IMR-90 (cell line): ENCODE measurements around the gene LAMC2. TPM values are rescaled to one million over a fixed set of nuclear protein-coding genes. Genes with fewer than 3 reads are reported as not detected.
A peak's percentile ranks its signal among the peaks of the same experiment; 100 is the strongest.

ENCODE experiments used
- ATAC-seq: fragments of 200-7000 bp; cut with Tn5 transposase; 2 replicates; pipeline ENCODE4 v1.9.1; 2020; ENCODE audit warnings: low read depth, mild to moderate bottlenecking, moderate library complexity
- BruUV-seq: library from RNA; stranded (reverse); fragments of 400-500 nt; replicated peaks from 2 replicates; lab custom pipeline; 2021; lab: Mats Ljungman, UMichigan
- CTCF ChIA-PET: fragments of 300-600 bp; formaldehyde crosslinking; extraction: SDS; loops from one replicate; lab custom pipeline; 2021; ENCODE audit warnings: antibody characterized with exemption; lab: Yijun Ruan, JAX
- POLR2A ChIA-PET: fragments of 300-600 bp; sonication (Branson Sonifier 250); formaldehyde crosslinking; loops from one replicate; lab custom pipeline; 2022; ENCODE audit warnings: antibody characterized with exemption; ENCODE audit not compliant: unreplicated experiment; lab: Charles Lee
- DNase-seq: peaks from one replicate; pipeline ENCODE4 v3.0.0; 2013
- H2AFZ ChIP-seq: replicated peaks from 2 replicates; pipeline ENCODE3; 2013; ENCODE audit warnings: low read length, mild to moderate bottlenecking; ENCODE audit not compliant: poor library complexity
- H2AK5ac ChIP-seq: 2 replicates; pipeline ENCODE4 v1.6.1; 2013; ENCODE audit warnings: low read depth, low read length, inconsistent platforms
- H2AK9ac ChIP-seq: replicated peaks from 2 replicates; pipeline ENCODE3; 2013; ENCODE audit warnings: mild to moderate bottlenecking, low read depth, low read length, moderate library complexity; ENCODE audit not compliant: poor library complexity
- H2BK120ac ChIP-seq: 2 replicates; pipeline ENCODE4 v1.6.1; 2013; ENCODE audit warnings: low read depth, low read length, inconsistent platforms
- H2BK15ac ChIP-seq: 3 replicates; pipeline ENCODE4 v1.6.1; 2013; ENCODE audit warnings: low read depth, low read length, inconsistent platforms
- H2BK20ac ChIP-seq: 2 replicates; pipeline ENCODE4 v1.6.1; 2013; ENCODE audit warnings: low read depth, mild to moderate bottlenecking, inconsistent platforms, low read length, moderate library complexity
- H2BK5ac ChIP-seq: 2 replicates; pipeline ENCODE4 v1.6.1; 2013; ENCODE audit warnings: mild to moderate bottlenecking, low read depth, low read length, inconsistent platforms; ENCODE audit not compliant: poor library complexity, severe bottlenecking
- H3K14ac ChIP-seq: replicated peaks from 2 replicates; pipeline ENCODE4 v1.6.1; 2013; ENCODE audit warnings: low read depth, low read length, inconsistent platforms
- H3K18ac ChIP-seq: 2 replicates; pipeline ENCODE4 v1.6.1; 2013; ENCODE audit warnings: low read depth, low read length, control low read depth
- H3K23ac ChIP-seq: 2 replicates; pipeline ENCODE4 v1.6.1; 2013; ENCODE audit warnings: low read depth, low read length, inconsistent platforms
- H3K27ac ChIP-seq: 2 replicates; pipeline ENCODE4 v1.5.1; 2013; ENCODE audit warnings: mild to moderate bottlenecking, control low read depth, low read length; ENCODE audit not compliant: insufficient read depth
- H3K27me3 ChIP-seq: 2 replicates; pipeline ENCODE4 v1.6.1; 2013; ENCODE audit warnings: low read length; ENCODE audit not compliant: control insufficient read depth, insufficient read depth
- H3K36me3 ChIP-seq: 2 replicates; pipeline ENCODE4 v1.6.1; 2013; ENCODE audit warnings: low read length, mixed read lengths; ENCODE audit not compliant: control insufficient read depth, insufficient read depth
- H3K4ac ChIP-seq: 2 replicates; pipeline ENCODE4 v1.6.1; 2013; ENCODE audit warnings: low read depth, low read length, inconsistent platforms
- H3K4me1 ChIP-seq: 2 replicates; pipeline ENCODE4 v1.6.1; 2013; ENCODE audit warnings: low read length, mixed read lengths; ENCODE audit not compliant: control insufficient read depth, insufficient read depth
- H3K4me2 ChIP-seq: 2 replicates; pipeline ENCODE4 v1.6.1; 2013; ENCODE audit warnings: low read depth, mild to moderate bottlenecking, control low read depth, low read length, moderate library complexity
- H3K4me3 ChIP-seq: 2 replicates; pipeline ENCODE4 v1.5.1; 2013; ENCODE audit warnings: low read depth, mild to moderate bottlenecking, control low read depth, low read length, moderate library complexity; ENCODE audit not compliant: insufficient read depth
- H3K56ac ChIP-seq: 2 replicates; pipeline ENCODE4 v1.6.1; 2013; ENCODE audit warnings: low read length, inconsistent platforms; ENCODE audit not compliant: insufficient read depth; ENCODE audit errors: extremely low read depth
- H3K79me1 ChIP-seq, 2 experiments: 2 replicates each; pipeline ENCODE4 v1.6.1; 2013; ENCODE audit warnings: low read length in 2 of 2, inconsistent platforms in 1 of 2, low read depth in 1 of 2
- H3K9ac ChIP-seq: 2 replicates; pipeline ENCODE4 v1.6.1; 2013; ENCODE audit warnings: low read depth, low read length, control low read depth
- H3K9me1 ChIP-seq: 2 replicates; pipeline ENCODE4 v1.6.1; 2013; ENCODE audit warnings: low read length, inconsistent platforms; ENCODE audit not compliant: insufficient read depth
- H3K9me3 ChIP-seq: 2 replicates; pipeline ENCODE4 v1.6.1; 2013; ENCODE audit warnings: low read length; ENCODE audit not compliant: control insufficient read depth, insufficient read depth
- H4K20me1 ChIP-seq: 2 replicates; pipeline ENCODE4 v1.6.1; 2013; ENCODE audit warnings: low read length, inconsistent platforms; ENCODE audit not compliant: insufficient read depth
- H4K5ac ChIP-seq: 2 replicates; pipeline ENCODE4 v1.6.1; 2013; ENCODE audit warnings: mild to moderate bottlenecking, low read depth, low read length, control low read depth
- H4K8ac ChIP-seq, 2 experiments: 2 replicates each; pipeline ENCODE4 v1.6.1; 2013; ENCODE audit warnings: low read depth in 2 of 2, low read length in 2 of 2, control low read depth in 1 of 2, inconsistent platforms in 1 of 2
- H4K91ac ChIP-seq: 2 replicates; pipeline ENCODE4 v1.6.1; 2013; ENCODE audit warnings: low read depth, low read length, inconsistent platforms; ENCODE audit not compliant: insufficient read depth
- BHLHE40 ChIP-seq: fragments of 150-350 bp; IDR thresholded peaks from 2 replicates; pipeline ENCODE4 v1.6.1; 2016; ENCODE audit warnings: mild to moderate bottlenecking, low read depth, low read length
- CEBPB ChIP-seq: IDR thresholded peaks from 2 replicates; pipeline ENCODE4 v1.6.1; 2012; ENCODE audit warnings: low read depth, low read length, improper control_type of control experiment
- CHD1 ChIP-seq: IDR thresholded peaks from 2 replicates; pipeline ENCODE4 v1.6.1; 2012; ENCODE audit warnings: low read depth, low read length, improper control_type of control experiment
- FOS ChIP-seq: fragments of 150-350 bp; IDR thresholded peaks from 2 replicates; pipeline ENCODE4 v1.6.1; 2016; ENCODE audit warnings: low read depth, low read length
- MAFK ChIP-seq: IDR thresholded peaks from 2 replicates; pipeline ENCODE4 v1.6.1; 2012; ENCODE audit warnings: low read depth, low read length, improper control_type of control experiment
- MAZ ChIP-seq: IDR thresholded peaks from 2 replicates; pipeline ENCODE4 v1.6.1; 2012; ENCODE audit warnings: low read depth, mild to moderate bottlenecking, low read length, improper control_type of control experiment, moderate library complexity, borderline replicate concordance
- MXI1 ChIP-seq: IDR thresholded peaks from 2 replicates; pipeline ENCODE4 v1.6.1; 2012; ENCODE audit warnings: low read depth, mild to moderate bottlenecking, low read length, moderate library complexity, borderline replicate concordance
- NFE2L2 ChIP-seq: fragments of 150-350 bp; IDR thresholded peaks from 2 replicates; pipeline ENCODE4 v1.6.1; 2016; ENCODE audit warnings: low read depth, mild to moderate bottlenecking, low read length
- POLR2A ChIP-seq: IDR thresholded peaks from 2 replicates; pipeline ENCODE4 v1.6.1; 2012; ENCODE audit warnings: mild to moderate bottlenecking, low read depth, low read length
- RAD21 ChIP-seq: IDR thresholded peaks from 2 replicates; pipeline ENCODE4 v1.6.1; 2012; ENCODE audit warnings: low read length, improper control_type of control experiment
- RCOR1 ChIP-seq: IDR thresholded peaks from 2 replicates; pipeline ENCODE4 v1.6.1; 2012; ENCODE audit warnings: mild to moderate bottlenecking, low read length, improper control_type of control experiment; ENCODE audit not compliant: insufficient replicate concordance
- RFX5 ChIP-seq: IDR thresholded peaks from 2 replicates; pipeline ENCODE4 v1.8.0; 2012; ENCODE audit warnings: low read depth, mild to moderate bottlenecking, low read length, moderate library complexity
- SMC3 ChIP-seq: fragments of 150-350 bp; IDR thresholded peaks from 2 replicates; pipeline ENCODE4 v1.6.1; 2016; ENCODE audit warnings: low read depth, mild to moderate bottlenecking, antibody characterized with exemption, low read length, moderate library complexity
- WGBS, 2 experiments: methylation state at CpG; one replicate each; pipeline versions ENCODE4 v1.1.5 to v1.1.7; 2013; ENCODE audit warnings: missing lambda C conversion rate in 2 of 2; ENCODE audit not compliant: insufficient read length in 1 of 2; ENCODE audit errors: extremely low coverage in 2 of 2; 5-methylcytosine and 5-hydroxymethylcytosine counted together
- dilution Hi-C: fragments of 300-500 bp; cut with HindIII; formaldehyde crosslinking; loops from one replicate; pipeline ENCODE4 v1.14.3; 2018; ENCODE audit warnings: low sequenced_read_pairs; ENCODE audit not compliant: unreplicated experiment
- in situ Hi-C: fragments of 300-500 bp; cut with MboI; formaldehyde crosslinking; loops from 3 replicates; pipeline ENCODE4 v1.14.3; 2019; ENCODE audit warnings: low sequenced_read_pairs, inconsistent platforms, mixed read lengths
- intact Hi-C: fragments of 100-400 bp; cut with micrococcal nuclease; formaldehyde crosslinking; loops from 2 replicates; pipeline ENCODE4 v1.10.0; 2022
- polyA plus RNA-seq, 3 experiments: library from polyadenylated mRNA; depleted of rRNA; stranded (reverse); fragments of >200 nt; gene quantifications; 2 replicates each; pipeline ENCODE4 v1.2.3, GENCODE V29; 2012; ENCODE audit warnings: low replicate concordance in 1 of 3
- total RNA-seq: library from RNA; depleted of rRNA; stranded (reverse); fragments of >200 nt; gene quantifications from 2 replicates; pipeline ENCODE4 v1.2.3, GENCODE V29; 2012
- TF ChIP-seq, protein P1 (sequence below): conservative IDR thresholded peaks from 2 replicates; pipeline ENCODE4 v1.5.1; 2012; ENCODE audit warnings: mild to moderate bottlenecking, low read depth, low read length, improper control_type of control experiment
- TF ChIP-seq, protein P2 (sequence below): fragments of 150-350 bp; IDR thresholded peaks from 2 replicates; pipeline ENCODE4 v1.6.1; 2017; ENCODE audit warnings: mild to moderate bottlenecking, antibody characterized with exemption, low read length, low read depth
- TF ChIP-seq, protein P3 (sequence below): fragments of 150-350 bp; IDR thresholded peaks from 2 replicates; pipeline ENCODE4 v1.6.1; 2016; ENCODE audit warnings: low read depth, mild to moderate bottlenecking, low read length, moderate library complexity, borderline replicate concordance

Gene LAMC2
- total and polyA plus RNA-seq, 2 of the 4 experiments (the other 2 are of a cell fraction): 2.3 to 2.8 TPM

DNA sequence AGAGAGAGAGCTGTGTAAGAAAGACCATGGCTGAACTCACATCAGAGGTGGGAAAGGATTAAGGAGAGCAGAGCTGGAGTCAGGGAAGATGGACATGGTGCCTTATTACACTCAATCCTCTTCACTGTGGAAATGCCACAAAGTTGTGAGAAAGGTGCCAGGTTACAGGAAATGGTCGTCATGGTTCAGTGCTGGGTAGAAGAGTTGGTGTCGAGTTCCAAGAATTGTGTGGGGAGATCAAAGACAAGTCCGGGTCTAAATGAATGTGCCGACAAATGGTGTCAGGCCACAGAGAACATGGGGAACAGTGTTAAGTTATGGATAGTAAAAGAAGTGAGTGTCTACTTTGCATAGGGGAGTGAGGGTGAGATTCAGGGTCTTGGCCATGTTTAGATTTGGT lies 40.9 kb downstream of the LAMC2 start:
- dilution Hi-C loops: no loop called here
- no peak overlapping the region for H3K9ac ChIP-seq
- no peak overlapping the region for H4K91ac ChIP-seq
- no peak overlapping the region for H2BK20ac ChIP-seq
- no peak overlapping the region for H4K8ac ChIP-seq
- H2AK5ac ChIP-seq: peak overlapping the region; percentile 21; the same call in 1 of the 2 replicates
- POLR2A ChIA-PET: interaction anchor here (0.6 kb wide), 1 partner anchor 12 kb away, joined by 3 read pairs; no protein-coding TSS in a partner anchor
- no peak overlapping the region for H3K4me3 ChIP-seq
- no peak overlapping the region for H3K27ac ChIP-seq
- no peak overlapping the region for H3K14ac ChIP-seq
- H2BK120ac ChIP-seq: no peak overlapping the region
- no peaks in the 10 kb centered on the region for H3K9me3 ChIP-seq
- no peaks in the 10 kb centered on the region for H4K20me1 ChIP-seq
- H3K4me2 ChIP-seq: no peak overlapping the region
- ATAC-seq (no peak), DNase-seq (no peak)
- CTCF ChIA-PET: interaction anchor here (1.4 kb wide), 2 partner anchors 9 to 18 kb away, joined by 5 to 6 read pairs; no protein-coding TSS in a partner anchor
- H3K27me3 ChIP-seq: no peaks in the 10 kb centered on the region
- H3K79me1 ChIP-seq: no peaks in the 10 kb centered on the region
- WGBS, 2 experiments: 50% methylated on average over 4 of the region's 4 CpGs; no CpG with 5 or more reads in 1 of the 2 experiments
- H2AFZ ChIP-seq: no peak overlapping the region
- H3K18ac ChIP-seq: no peak overlapping the region
- H3K36me3 ChIP-seq: no peaks in the 10 kb centered on the region
- H3K56ac ChIP-seq: no peak overlapping the region
- no peak overlapping the region for H3K23ac ChIP-seq
- BruUV-seq: no TSS peak
- H4K5ac ChIP-seq: no peak overlapping the region
- TF ChIP-seq, protein P1, sequence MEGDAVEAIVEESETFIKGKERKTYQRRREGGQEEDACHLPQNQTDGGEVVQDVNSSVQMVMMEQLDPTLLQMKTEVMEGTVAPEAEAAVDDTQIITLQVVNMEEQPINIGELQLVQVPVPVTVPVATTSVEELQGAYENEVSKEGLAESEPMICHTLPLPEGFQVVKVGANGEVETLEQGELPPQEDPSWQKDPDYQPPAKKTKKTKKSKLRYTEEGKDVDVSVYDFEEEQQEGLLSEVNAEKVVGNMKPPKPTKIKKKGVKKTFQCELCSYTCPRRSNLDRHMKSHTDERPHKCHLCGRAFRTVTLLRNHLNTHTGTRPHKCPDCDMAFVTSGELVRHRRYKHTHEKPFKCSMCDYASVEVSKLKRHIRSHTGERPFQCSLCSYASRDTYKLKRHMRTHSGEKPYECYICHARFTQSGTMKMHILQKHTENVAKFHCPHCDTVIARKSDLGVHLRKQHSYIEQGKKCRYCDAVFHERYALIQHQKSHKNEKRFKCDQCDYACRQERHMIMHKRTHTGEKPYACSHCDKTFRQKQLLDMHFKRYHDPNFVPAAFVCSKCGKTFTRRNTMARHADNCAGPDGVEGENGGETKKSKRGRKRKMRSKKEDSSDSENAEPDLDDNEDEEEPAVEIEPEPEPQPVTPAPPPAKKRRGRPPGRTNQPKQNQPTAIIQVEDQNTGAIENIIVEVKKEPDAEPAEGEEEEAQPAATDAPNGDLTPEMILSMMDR: no peak
- TF ChIP-seq NFE2L2 (no peak), CEBPB (no peak), CHD1 (no peak), MXI1 (no peak), POLR2A (no peak), FOS (no peak), SMC3 (no peak), MAFK (no peak), BHLHE40 (no peak), RFX5 (no peak), MAZ (no peak), RAD21 (no peak), RCOR1 (no peak)
- TF ChIP-seq, protein P2, sequence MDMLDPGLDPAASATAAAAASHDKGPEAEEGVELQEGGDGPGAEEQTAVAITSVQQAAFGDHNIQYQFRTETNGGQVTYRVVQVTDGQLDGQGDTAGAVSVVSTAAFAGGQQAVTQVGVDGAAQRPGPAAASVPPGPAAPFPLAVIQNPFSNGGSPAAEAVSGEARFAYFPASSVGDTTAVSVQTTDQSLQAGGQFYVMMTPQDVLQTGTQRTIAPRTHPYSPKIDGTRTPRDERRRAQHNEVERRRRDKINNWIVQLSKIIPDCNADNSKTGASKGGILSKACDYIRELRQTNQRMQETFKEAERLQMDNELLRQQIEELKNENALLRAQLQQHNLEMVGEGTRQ: no peak
- TF ChIP-seq, protein P3, sequence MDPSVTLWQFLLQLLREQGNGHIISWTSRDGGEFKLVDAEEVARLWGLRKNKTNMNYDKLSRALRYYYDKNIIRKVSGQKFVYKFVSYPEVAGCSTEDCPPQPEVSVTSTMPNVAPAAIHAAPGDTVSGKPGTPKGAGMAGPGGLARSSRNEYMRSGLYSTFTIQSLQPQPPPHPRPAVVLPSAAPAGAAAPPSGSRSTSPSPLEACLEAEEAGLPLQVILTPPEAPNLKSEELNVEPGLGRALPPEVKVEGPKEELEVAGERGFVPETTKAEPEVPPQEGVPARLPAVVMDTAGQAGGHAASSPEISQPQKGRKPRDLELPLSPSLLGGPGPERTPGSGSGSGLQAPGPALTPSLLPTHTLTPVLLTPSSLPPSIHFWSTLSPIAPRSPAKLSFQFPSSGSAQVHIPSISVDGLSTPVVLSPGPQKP: no peak
- H3K9me1 ChIP-seq: peaks cover 2% of the 10 kb centered on the region; the same call in 1 of the 2 replicates
- intact Hi-C loops: no loop called here
- H2BK15ac ChIP-seq: 0 out of 3 replicates have a peak overlapping the region, but pooled peaks have one; percentile 0
- H3K4me1 ChIP-seq: peaks cover 2% of the 10 kb centered on the region; the same call in 1 of the 2 replicates
- in situ Hi-C loops: loop anchor here (25.0 kb wide), 1 partner anchor 265 kb away; the partner anchor contains the start of gene SHCBP1L
- H2BK5ac ChIP-seq: no peak overlapping the region
- H3K4ac ChIP-seq: no peak overlapping the region
- H2AK9ac ChIP-seq: no peak overlapping the region
